Erythroblast (primary cell): ENCODE measurements around the gene AGPAT2.

Experiments used
- GATA1 ChIP-seq: IDR thresholded peaks from 2 replicates; pipeline ENCODE4 v1.6.1; 2011; ENCODE audit warnings: low read depth, mild to moderate bottlenecking, control low read depth, low read length, moderate library complexity
- POLR2A ChIP-seq: IDR thresholded peaks from 2 replicates; pipeline ENCODE4 v1.6.1; 2011; ENCODE audit warnings: mild to moderate bottlenecking, low read length

GRCh38 chr9:136701668-136702053 lies 14.4 kb upstream of the AGPAT2 start:
- no peak for TF ChIP-seq POLR2A
- no peak for TF ChIP-seq GATA1
